A549 (cell line): ENCODE measurements around the gene HELZ2. TPM values are rescaled to one million over a fixed set of nuclear protein-coding genes. Genes with fewer than 3 reads are reported as not detected.

Experiments
- ATAC-seq, 2 experiments: fragments of 200-7000 bp in 1 of 2; fragments of >200 bp in 1 of 2; cut with Nextera tagmentation in 1 of 2; cut with Tn5 transposase in 1 of 2; 3 replicates each; pipeline versions ENCODE4 v1.8.0 to v1.9.1; 2018 to 2020; ENCODE audit warnings: mild to moderate bottlenecking in 1 of 2, moderate library complexity in 1 of 2
- CTCF ChIA-PET: fragments of 300-600 bp; sonication (Branson Sonifier 250); formaldehyde crosslinking; extraction: SDS; loops from one replicate; lab custom pipeline; 2021; ENCODE audit warnings: antibody characterized with exemption, inconsistent platforms; lab: Yijun Ruan, JAX
- POLR2A ChIA-PET: fragments of 350-600 bp; formaldehyde crosslinking; extraction: SDS; loops from one replicate; lab custom pipeline; 2021; ENCODE audit warnings: antibody characterized with exemption, inconsistent platforms; lab: Yijun Ruan, JAX
- DNase-seq, 2 experiments: peaks; one replicate each; pipeline versions ENCODE4 v3.0.0 to v3.0.0-alpha.2; 2011 to 2016; ENCODE audit warnings: low read depth in 1 of 2, low spot score in 1 of 2
- FAIRE-seq: peaks from 2 replicates; lab custom pipeline; 2011; peaks lifted over from hg19 to GRCh38; lab: Jason Lieb, UNC
- H3K27ac ChIP-seq, 2 experiments: fragments of >200 bp; sonication (Bioruptor Twin); formaldehyde crosslinking; 3 replicates each; pipeline ENCODE4 v1.5.1; 2016 to 2017
- H3K4me1 ChIP-seq: fragments of >200 bp; sonication (Bioruptor Twin); formaldehyde crosslinking; 3 replicates; pipeline ENCODE4 v1.6.1; 2016
- H3K4me2 ChIP-seq: fragments of >200 bp; sonication (Bioruptor Twin); formaldehyde crosslinking; 3 replicates; pipeline ENCODE4 v1.6.1; 2016
- H3K4me3 ChIP-seq: fragments of >200 bp; sonication (Bioruptor Twin); formaldehyde crosslinking; 3 replicates; pipeline ENCODE4 v1.5.1; 2016
- H3K9me3 ChIP-seq: fragments of >200 bp; sonication (Bioruptor Twin); formaldehyde crosslinking; 3 replicates; pipeline ENCODE4 v1.6.1; 2016
- ATOH8 ChIP-seq: fragments of 250-450 bp; sonication (Bioruptor Pico); IDR thresholded peaks from 2 replicates; pipeline ENCODE4 v1.5.0; 2020; ENCODE audit warnings: low read depth, mild to moderate bottlenecking, moderate library complexity
- CHD2 ChIP-seq: fragments of 150-350 bp; IDR thresholded peaks from 2 replicates; pipeline ENCODE4 v1.6.1; 2014; ENCODE audit warnings: low read length; ENCODE audit not compliant: partially characterized antibody
- CHD4 ChIP-seq: fragments of 200-600 bp; sonication (generic); IDR thresholded peaks from 2 replicates; pipeline ENCODE4 v1.6.1; 2016; ENCODE audit warnings: antibody characterized with exemption, mild to moderate bottlenecking, borderline replicate concordance
- EP300 ChIP-seq, 2 experiments: fragments of >200 bp; sonication (Bioruptor Twin); formaldehyde crosslinking; IDR thresholded peaks; 2 replicates in 1 of 2; 3 replicates in 1 of 2; pipeline ENCODE4 v1.6.1; 2016 to 2017
- FOSB ChIP-seq: fragments of 250-450 bp; sonication (Bioruptor Pico); IDR thresholded peaks from 2 replicates; pipeline ENCODE4 v1.5.0; 2020; ENCODE audit warnings: mild to moderate bottlenecking, moderate library complexity
- GATA3 ChIP-seq: IDR thresholded peaks from 2 replicates; pipeline ENCODE4 v1.6.1; 2012; ENCODE audit warnings: borderline replicate concordance
- HOXB5 ChIP-seq: fragments of 250-450 bp; sonication (Bioruptor Pico); IDR thresholded peaks from 2 replicates; pipeline ENCODE4 v1.5.0; 2020; ENCODE audit warnings: mild to moderate bottlenecking, moderate library complexity
- JUN ChIP-seq, 2 experiments: fragments of >200 bp; sonication (Bioruptor Twin); formaldehyde crosslinking; IDR thresholded peaks; 2 replicates in 1 of 2; 3 replicates in 1 of 2; pipeline ENCODE4 v1.6.1; 2016 to 2017
- KDM1A ChIP-seq: fragments of 200-600 bp; sonication (generic); IDR thresholded peaks from 2 replicates; pipeline ENCODE4 v1.6.1; 2016; ENCODE audit warnings: low read depth, mild to moderate bottlenecking
- MAX ChIP-seq: IDR thresholded peaks from 2 replicates; pipeline ENCODE4 v1.6.1; 2012
- MAZ ChIP-seq: fragments of 150-350 bp; IDR thresholded peaks from 2 replicates; pipeline ENCODE4 v1.6.1; 2014; ENCODE audit warnings: antibody characterized with exemption, low read depth, low read length, borderline replicate concordance
- NFE2L2 ChIP-seq: fragments of 150-350 bp; conservative IDR thresholded peaks from 2 replicates; pipeline ENCODE4 v1.6.1; 2014; ENCODE audit warnings: low read length
- POLR2A ChIP-seq: IDR thresholded peaks from 2 replicates; pipeline ENCODE4 v1.6.1; 2012; ENCODE audit warnings: mild to moderate bottlenecking, low read length
- RAD21 ChIP-seq, 2 experiments: fragments of >200 bp in 1 of 2; sonication (Bioruptor Twin) in 1 of 2; formaldehyde crosslinking in 1 of 2; IDR thresholded peaks in 1 of 2; conservative IDR thresholded peaks in 1 of 2; 2 replicates in 1 of 2; 3 replicates in 1 of 2; pipeline ENCODE4 v1.6.1; 2012 to 2018; ENCODE audit warnings: inconsistent platforms in 1 of 2
- RCOR1 ChIP-seq: fragments of 150-350 bp; IDR thresholded peaks from 2 replicates; pipeline ENCODE4 v1.6.1; 2014; ENCODE audit warnings: antibody characterized with exemption, low read length, low read depth
- REST ChIP-seq: fragments of 200-600 bp; sonication (generic); IDR thresholded peaks from 2 replicates; pipeline ENCODE4 v1.6.1; 2016; ENCODE audit warnings: antibody characterized with exemption, mild to moderate bottlenecking, moderate library complexity
- SMC3 ChIP-seq: fragments of >200 bp; sonication (Bioruptor Twin); formaldehyde crosslinking; IDR thresholded peaks from 3 replicates; pipeline ENCODE4 v1.6.1; 2018; ENCODE audit warnings: inconsistent platforms
- SREBF2 ChIP-seq: fragments of 450-650 bp; IDR thresholded peaks from 2 replicates; pipeline ENCODE4 v1.6.1; 2014; ENCODE audit warnings: mild to moderate bottlenecking, moderate library complexity
- ZC3H11A ChIP-seq: fragments of 450-650 bp; IDR thresholded peaks from 2 replicates; pipeline ENCODE4 v1.6.1; 2014; ENCODE audit warnings: antibody characterized with exemption, mild to moderate bottlenecking
- ZSCAN20 ChIP-seq: fragments of 250-450 bp; sonication (Bioruptor Pico); IDR thresholded peaks from 2 replicates; pipeline ENCODE4 v1.8.0; 2022; ENCODE audit warnings: mild to moderate bottlenecking, moderate library complexity
- WGBS: methylation state at CpG from one replicate; pipeline ENCODE4 v1.1.6; 2017; ENCODE audit errors: missing lambda C conversion rate; 5-methylcytosine and 5-hydroxymethylcytosine counted together
- polyA plus RNA-seq, 4 experiments: library from polyadenylated mRNA; depleted of rRNA in 3 of 4; stranded (reverse); fragments of >200 nt; fragmentation: RNase III in 1 of 4; extraction: RNeasy Plus Mini Kit Qiagen cat#74134 plus additional on column Dnase treatment in 1 of 4; gene quantifications; 2 replicates in 3 of 4; 3 replicates in 1 of 4; pipeline ENCODE4 v1.2.3, GENCODE V29; 2011 to 2017
- TF ChIP-seq, protein P1 (sequence below): IDR thresholded peaks from 2 replicates; pipeline ENCODE4 v1.6.1; 2012; ENCODE audit warnings: low read depth, borderline replicate concordance

Gene HELZ2
- polyA plus RNA-seq, 2 of the 4 experiments (the other 2 are of a cell fraction): 3.2 to 4.5 TPM

DNA sequence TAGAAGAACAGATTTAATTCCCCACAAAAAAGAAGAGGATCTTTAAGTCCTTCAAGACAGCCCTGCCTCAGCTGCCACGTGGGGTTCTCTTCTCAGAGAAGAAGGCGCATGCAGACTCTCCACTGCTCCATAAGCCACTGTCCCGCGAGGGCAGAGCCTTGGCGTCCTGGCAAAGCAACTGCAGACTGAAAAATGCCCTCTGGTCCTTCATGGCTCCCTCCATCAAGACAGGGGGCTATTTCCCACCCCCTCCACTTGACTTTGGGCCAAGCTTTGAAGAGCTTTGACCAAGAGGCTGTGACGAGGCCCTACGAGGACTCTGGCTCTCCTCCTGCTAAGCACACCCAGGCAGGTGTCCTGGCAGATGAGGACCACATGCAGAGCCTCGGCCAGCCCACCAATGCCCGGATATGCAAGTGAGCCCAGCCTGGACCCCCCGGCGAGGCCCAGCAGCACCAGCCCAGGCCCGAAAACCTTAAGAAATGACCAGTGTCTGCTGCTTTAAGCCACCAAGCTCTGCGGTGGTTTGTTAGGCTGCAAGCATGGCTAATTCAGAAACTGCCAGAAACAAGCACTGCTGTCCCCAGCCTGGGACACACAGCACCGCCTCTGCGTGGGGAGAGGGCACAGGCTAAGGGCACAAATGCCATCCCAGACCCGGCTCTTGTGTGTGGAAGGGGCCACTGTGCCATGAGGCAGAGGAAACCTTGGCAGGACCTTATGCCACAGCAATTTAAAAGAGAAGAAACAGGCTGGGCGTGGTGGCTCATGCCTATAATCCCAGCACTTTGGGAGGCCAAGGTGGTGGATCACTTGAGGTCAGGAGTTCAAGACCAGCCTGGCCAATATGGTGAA, 36.8 kb upstream of the HELZ2 start:
- ChIA-PET CTCF (interaction anchor here (1.2 to 2.0 kb wide), 2 partner anchors 14 to 114 kb away, joined by 3 to 6 read pairs; no protein-coding TSS in a partner anchor), POLR2A (no interaction called here)
- DNase-seq (no peak), FAIRE-seq (no peak), ATAC-seq (no peak)
- Histone ChIP-seq H3K27ac (no peak overlapping the region), H3K4me3 (no peak overlapping the region), H3K9me3 (no peaks in the 10 kb centered on the region), H3K4me2 (no peak overlapping the region), H3K4me1 (no peaks in the 10 kb centered on the region)
- WGBS: 88% methylated on average over 14 of the region's 17 CpGs
- TF ChIP-seq ZC3H11A (no peak), MAX (no peak), EP300 (IDR thresholded peaks at IDR 0.05) (no peak), RAD21 (conservative IDR thresholded peaks at IDR 0.05 in 1 of 2, IDR thresholded peaks at IDR 0.05 in 1 of 2) (no peak), SREBF2 (no peak)

DNA sequence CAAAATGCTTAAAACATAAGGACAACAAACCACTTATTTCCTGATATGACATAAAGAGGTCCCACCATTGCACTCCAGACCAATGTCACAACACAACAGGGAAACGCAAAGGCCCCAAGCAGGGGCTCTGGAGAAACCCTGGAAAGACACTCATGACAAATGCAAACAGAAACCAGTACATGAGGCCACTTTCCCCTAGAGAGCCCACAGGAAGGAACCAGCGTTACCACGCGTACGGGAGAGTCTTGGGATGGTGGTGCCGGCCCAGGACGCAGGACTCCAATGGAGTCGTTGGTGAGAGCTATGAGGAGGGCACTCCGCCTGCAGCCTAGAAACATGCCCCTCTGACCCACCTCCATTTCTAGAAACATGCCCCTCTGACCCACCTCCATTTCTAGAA, 32.6 kb upstream of the HELZ2 start:
- POLR2A ChIA-PET: interaction anchor here (0.7 kb wide), 1 partner anchor 21 kb away, joined by 3 read pairs; no protein-coding TSS in a partner anchor
- WGBS: 95% methylated on average over 9 of the region's 9 CpGs
- H3K4me3 ChIP-seq: no peak overlapping the region
- ATAC-seq (no peak), DNase-seq (no peak), FAIRE-seq (no peak)
- H3K27ac ChIP-seq: no peak overlapping the region
- H3K4me2 ChIP-seq: no peak overlapping the region
- TF ChIP-seq REST (no peak), ZSCAN20 (CRISPR knock-in tag) (no peak), NFE2L2 (no peak), JUN (IDR thresholded peaks at IDR 0.05) (no peak), FOSB (CRISPR knock-in tag) (no peak), POLR2A (no peak), SMC3 (no peak), SREBF2 (no peak), HOXB5 (no peak), ZC3H11A (no peak), KDM1A (no peak), ATOH8 (CRISPR knock-in tag) (no peak), CHD4 (no peak), MAZ (no peak), CHD2 (no peak), GATA3 (no peak), RCOR1 (no peak)
- TF ChIP-seq, protein P1, sequence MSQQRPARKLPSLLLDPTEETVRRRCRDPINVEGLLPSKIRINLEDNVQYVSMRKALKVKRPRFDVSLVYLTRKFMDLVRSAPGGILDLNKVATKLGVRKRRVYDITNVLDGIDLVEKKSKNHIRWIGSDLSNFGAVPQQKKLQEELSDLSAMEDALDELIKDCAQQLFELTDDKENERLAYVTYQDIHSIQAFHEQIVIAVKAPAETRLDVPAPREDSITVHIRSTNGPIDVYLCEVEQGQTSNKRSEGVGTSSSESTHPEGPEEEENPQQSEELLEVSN: no peak
- no peaks in the 10 kb centered on the region for H3K9me3 ChIP-seq
- CTCF ChIA-PET: no interaction called here
- H3K4me1 ChIP-seq: no peaks in the 10 kb centered on the region
